ENCODE results near the gene PRMT5.

The PRMT5 gene

DNA sequence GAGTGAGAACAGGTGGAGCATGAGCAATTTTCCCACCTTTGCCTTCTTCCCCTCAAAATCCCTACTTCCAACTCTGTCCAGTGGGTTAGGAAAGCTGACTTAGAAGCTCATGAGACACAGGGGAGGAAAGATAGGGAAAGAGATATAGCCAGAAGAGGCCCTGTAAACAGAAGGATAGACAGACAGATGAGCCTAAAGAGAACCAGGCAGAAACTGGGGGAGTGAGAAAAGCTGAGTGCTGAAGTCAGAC lies 48.2 kb upstream of the PRMT5 start:
- H3K4me2 ChIP-seq (ENCODE audit: low read depth, low read length, poor library complexity, severe bottlenecking): peak overlapping the region; percentile 14
- H3K79me2 ChIP-seq (ENCODE audit: insufficient read depth, low read length): peaks cover 34% of the 10 kb centered on the region
- no peak overlapping the region for H3K4me3 ChIP-seq (ENCODE audit: low read length, poor library complexity, severe bottlenecking)
- no peaks in the 10 kb centered on the region for H3K9me2 ChIP-seq (replicated peaks; ENCODE audit: low read depth, low read length)
- H3K27me3 ChIP-seq (ENCODE audit: insufficient read depth, low read length, poor library complexity, severe bottlenecking): no peaks in the 10 kb centered on the region
- no peak overlapping the region for H2AFZ ChIP-seq (ENCODE audit: low read length)
- H3K9me3 ChIP-seq (ENCODE audit: insufficient read depth, low read depth, low read length): no peaks in the 10 kb centered on the region
- no peaks in the 10 kb centered on the region for H4K20me1 ChIP-seq (ENCODE audit: insufficient read depth, low read length, poor library complexity, severe bottlenecking)
- H3F3A ChIP-seq (ENCODE audit: low read depth): no peaks in the 10 kb centered on the region
- TF ChIP-seq EZH2phosphoT487 (IDR thresholded peaks at IDR 0.05; ENCODE audit: borderline replicate concordance) (no peak), CTCF (conservative IDR thresholded peaks at IDR 0.05; ENCODE audit: low read length) (no peak)
- peaks cover 7% of the 10 kb centered on the region; the same call in 1 of the 2 replicates for H3K36me3 ChIP-seq (ENCODE audit: insufficient read depth, low read length)
- peaks cover 23% of the 10 kb centered on the region for H3K4me1 ChIP-seq (ENCODE audit: insufficient read depth, low read length, poor library complexity, severe bottlenecking)
- H3K9ac ChIP-seq (ENCODE audit: low read depth, low read length, poor library complexity, severe bottlenecking): peak overlapping the region; percentile 10

GRCh38 chr14:22976620-22977433 lies 47.7 kb upstream of the PRMT5 start:
- TF ChIP-seq CTCF (conservative IDR thresholded peaks at IDR 0.05; ENCODE audit: low read length): no peak
- TF ChIP-seq EZH2phosphoT487 (IDR thresholded peaks at IDR 0.05; ENCODE audit: borderline replicate concordance): no peak
- Histone ChIP-seq H3K9me3 (ENCODE audit: insufficient read depth, low read depth, low read length) (no peaks in the 10 kb centered on the region), H3K9ac (ENCODE audit: low read depth, low read length, poor library complexity, severe bottlenecking) (peak overlapping the region; percentile 10), H4K20me1 (ENCODE audit: insufficient read depth, low read length, poor library complexity, severe bottlenecking) (no peaks in the 10 kb centered on the region), H3K4me1 (ENCODE audit: insufficient read depth, low read length, poor library complexity, severe bottlenecking) (peaks cover 23% of the 10 kb centered on the region), H2AFZ (ENCODE audit: low read length) (no peak overlapping the region), H3K9me2 (replicated peaks; ENCODE audit: low read depth, low read length) (no peaks in the 10 kb centered on the region), H3F3A (ENCODE audit: low read depth) (no peaks in the 10 kb centered on the region), H3K79me2 (ENCODE audit: insufficient read depth, low read length) (peaks cover 29% of the 10 kb centered on the region), H3K4me3 (ENCODE audit: low read length, poor library complexity, severe bottlenecking) (no peak overlapping the region), H3K4me2 (ENCODE audit: low read depth, low read length, poor library complexity, severe bottlenecking) (peak overlapping the region; percentile 14), H3K36me3 (ENCODE audit: insufficient read depth, low read length) (peaks cover 11% of the 10 kb centered on the region; the same call in 1 of the 2 replicates), H3K27me3 (ENCODE audit: insufficient read depth, low read length, poor library complexity, severe bottlenecking) (no peaks in the 10 kb centered on the region)

- Histone ChIP-seq H4K20me1 (ENCODE audit: insufficient read depth, low read length, poor library complexity, severe bottlenecking) (no peaks in the 10 kb centered on the region), H3K27me3 (ENCODE audit: insufficient read depth, low read length, poor library complexity, severe bottlenecking) (no peaks in the 10 kb centered on the region), H2AFZ (ENCODE audit: low read length) (no peak overlapping the region), H3K4me2 (ENCODE audit: low read depth, low read length, poor library complexity, severe bottlenecking) (no peak overlapping the region), H3K9ac (ENCODE audit: low read depth, low read length, poor library complexity, severe bottlenecking) (no peak overlapping the region), H3K4me1 (ENCODE audit: insufficient read depth, low read length, poor library complexity, severe bottlenecking) (peaks cover 15% of the 10 kb centered on the region), H3K79me2 (ENCODE audit: insufficient read depth, low read length) (peaks cover 10% of the 10 kb centered on the region; the same call in 1 of the 2 replicates), H3K4me3 (ENCODE audit: low read length, poor library complexity, severe bottlenecking) (no peak overlapping the region), H3K9me2 (replicated peaks; ENCODE audit: low read depth, low read length) (no peaks in the 10 kb centered on the region), H3K36me3 (ENCODE audit: insufficient read depth, low read length) (peaks cover 11% of the 10 kb centered on the region; the same call in 1 of the 2 replicates), H3F3A (ENCODE audit: low read depth) (no peaks in the 10 kb centered on the region), H3K9me3 (ENCODE audit: insufficient read depth, low read depth, low read length) (no peaks in the 10 kb centered on the region)
- TF ChIP-seq CTCF (conservative IDR thresholded peaks at IDR 0.05; ENCODE audit: low read length) (no peak), EZH2phosphoT487 (IDR thresholded peaks at IDR 0.05; ENCODE audit: borderline replicate concordance) (no peak)
These were observed 45.5 kb upstream of the PRMT5 start for GRCh38 chr14:22974530-22975313.
